ENCODE results near the gene POLR2J. TPM values are rescaled to one million over a fixed set of nuclear protein-coding genes. Genes with fewer than 3 reads are reported as not detected.

The POLR2J gene
- total RNA-seq, 1 experiment from 2014 or later, result 51.4 TPM

DNA sequence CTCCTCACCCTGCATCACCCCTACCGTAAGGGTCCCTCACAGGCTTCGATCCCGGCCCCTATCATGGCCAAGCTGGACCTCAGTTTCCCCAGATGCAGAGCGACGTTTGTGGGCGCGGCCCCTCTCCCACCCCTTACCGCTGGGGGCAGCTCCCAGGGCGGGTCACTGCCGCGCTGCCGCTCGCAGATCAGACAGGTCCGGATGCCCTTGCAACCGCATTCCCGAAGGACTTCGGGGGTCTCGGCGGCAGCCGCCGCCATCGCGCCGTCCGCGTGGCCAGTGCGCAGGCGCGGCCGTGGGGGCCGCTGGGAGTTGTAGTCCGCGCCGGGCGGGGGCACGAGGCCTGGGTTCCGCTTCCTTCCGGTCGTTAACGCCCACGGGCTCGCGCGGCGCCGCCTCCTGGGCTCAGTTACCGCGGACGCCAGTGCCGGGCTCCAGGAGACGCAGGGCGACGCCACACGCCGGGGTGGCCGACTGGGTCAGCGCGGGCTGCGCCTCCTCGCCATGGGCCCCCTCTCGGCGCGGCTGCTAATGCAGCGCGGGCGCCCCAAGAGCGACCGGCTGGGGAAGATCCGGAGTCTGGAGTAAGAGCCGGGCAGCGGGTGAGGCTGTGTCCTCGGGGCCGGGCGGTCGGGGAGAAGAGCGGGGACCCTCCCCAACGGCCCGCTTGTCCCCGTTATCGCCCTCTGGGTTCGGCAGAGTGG is 14.0 kb downstream of the POLR2J start, which contains the start of the genes ALKBH4 and LRWD1:
Gene ALKBH4, minus strand, starts transcription at position 287 of the 704 bp plus-strand sequence. Its CDS starts 27 bp downstream, at position 260.
Gene LRWD1, plus strand, starts transcription at position 408 of the 704 bp plus-strand sequence. Its CDS starts 97 bp downstream, at position 505.
- H3K4me1 Mint-ChIP-seq (ENCODE audit: insufficient read depth, unreplicated experiment), result peaks cover 11% of the 10 kb centered on the region
- peak; percentile 88 for DNase-seq (ENCODE audit: unreplicated experiment)
- POLR2A ChIA-PET, result interaction anchor here (0.7 to 1.7 kb wide), 6 partner anchors 8 to 102 kb away, joined by 3 to 10 read pairs (median 6); no protein-coding TSS in a partner anchor
- TF ChIP-seq, protein P1, sequence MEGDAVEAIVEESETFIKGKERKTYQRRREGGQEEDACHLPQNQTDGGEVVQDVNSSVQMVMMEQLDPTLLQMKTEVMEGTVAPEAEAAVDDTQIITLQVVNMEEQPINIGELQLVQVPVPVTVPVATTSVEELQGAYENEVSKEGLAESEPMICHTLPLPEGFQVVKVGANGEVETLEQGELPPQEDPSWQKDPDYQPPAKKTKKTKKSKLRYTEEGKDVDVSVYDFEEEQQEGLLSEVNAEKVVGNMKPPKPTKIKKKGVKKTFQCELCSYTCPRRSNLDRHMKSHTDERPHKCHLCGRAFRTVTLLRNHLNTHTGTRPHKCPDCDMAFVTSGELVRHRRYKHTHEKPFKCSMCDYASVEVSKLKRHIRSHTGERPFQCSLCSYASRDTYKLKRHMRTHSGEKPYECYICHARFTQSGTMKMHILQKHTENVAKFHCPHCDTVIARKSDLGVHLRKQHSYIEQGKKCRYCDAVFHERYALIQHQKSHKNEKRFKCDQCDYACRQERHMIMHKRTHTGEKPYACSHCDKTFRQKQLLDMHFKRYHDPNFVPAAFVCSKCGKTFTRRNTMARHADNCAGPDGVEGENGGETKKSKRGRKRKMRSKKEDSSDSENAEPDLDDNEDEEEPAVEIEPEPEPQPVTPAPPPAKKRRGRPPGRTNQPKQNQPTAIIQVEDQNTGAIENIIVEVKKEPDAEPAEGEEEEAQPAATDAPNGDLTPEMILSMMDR (IDR thresholded peaks at IDR 0.05; ENCODE audit: unreplicated experiment), result no peak
- peak within 1 kb of the TSS; percentile 86 for H3K4me3 Mint-ChIP-seq (ENCODE audit: unreplicated experiment)
- no peaks in the 10 kb centered on the region for H3K9me3 Mint-ChIP-seq (ENCODE audit: unreplicated experiment)
- peaks cover 13% of the 10 kb centered on the region for H3K36me3 Mint-ChIP-seq (ENCODE audit: insufficient read depth, unreplicated experiment)
- peak within 1 kb of the TSS; percentile 59 for H3K27ac Mint-ChIP-seq (ENCODE audit: low read depth, unreplicated experiment)
- BruUV-seq (replicated peaks), result no TSS peak
- CTCF ChIA-PET, result interaction anchor here (0.6 to 0.8 kb wide), 2 partner anchors 24 to 66 kb away, joined by 3 to 4 read pairs; no protein-coding TSS in a partner anchor
- intact Hi-C loops (cut with micrococcal nuclease), result no loop called here
- no peaks in the 10 kb centered on the region for H3K27me3 Mint-ChIP-seq (ENCODE audit: insufficient read depth, unreplicated experiment)

DNA sequence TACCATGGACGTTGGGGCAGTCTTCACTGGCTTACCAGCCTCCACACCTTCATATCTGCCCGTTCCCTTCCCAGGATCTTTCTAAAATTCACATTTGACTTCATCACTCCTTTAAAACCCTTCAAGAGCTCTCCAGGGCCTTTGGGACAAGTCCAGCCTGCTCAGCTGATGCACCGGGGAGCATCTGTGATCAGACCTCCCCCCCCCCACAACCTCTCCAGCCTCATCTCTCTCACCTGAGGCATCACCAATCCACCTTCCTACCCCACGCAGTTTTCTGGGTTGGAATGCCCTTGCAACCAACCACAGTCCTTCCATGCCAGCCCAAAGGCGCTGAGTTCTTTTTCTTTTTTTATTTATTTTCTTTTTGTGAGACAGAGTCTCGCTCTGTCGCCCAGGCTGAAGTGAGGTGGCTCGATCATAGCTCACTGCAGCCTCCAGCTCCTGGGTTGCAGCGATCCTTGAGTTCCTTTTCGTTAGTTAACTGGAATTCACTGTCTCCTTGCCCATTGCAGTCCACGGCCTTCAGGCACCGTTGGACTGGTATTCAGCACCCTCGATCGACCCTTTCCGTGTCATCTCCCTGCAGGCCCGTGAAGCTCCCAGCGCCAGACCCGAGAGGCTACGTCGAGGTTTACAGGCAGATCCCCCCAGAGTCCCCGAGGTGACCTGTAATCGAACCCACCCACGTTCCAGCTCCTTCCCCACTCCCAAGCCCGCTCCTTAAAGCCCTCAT is 14.7 kb downstream of the POLR2J start:
- peak overlapping the region; percentile 59 for H3K27ac Mint-ChIP-seq (ENCODE audit: low read depth, unreplicated experiment)
- H3K9me3 Mint-ChIP-seq (ENCODE audit: unreplicated experiment), result no peaks in the 10 kb centered on the region
- TF ChIP-seq, protein P1 (IDR thresholded peaks at IDR 0.05; ENCODE audit: unreplicated experiment), result no peak
- ChIA-PET CTCF (interaction anchor here (0.6 to 0.8 kb wide), 4 partner anchors 24 to 166 kb away, joined by 3 to 4 read pairs (median 3); no protein-coding TSS in a partner anchor), POLR2A (interaction anchor here (0.7 to 1.7 kb wide), 6 partner anchors 8 to 301 kb away, joined by 3 to 10 read pairs (median 6); no protein-coding TSS in a partner anchor)
- intact Hi-C loops (cut with micrococcal nuclease), result no loop called here
- no TSS peak for BruUV-seq (replicated peaks)
- H3K4me1 Mint-ChIP-seq (ENCODE audit: insufficient read depth, unreplicated experiment), result peaks cover 11% of the 10 kb centered on the region
- no peaks in the 10 kb centered on the region for H3K27me3 Mint-ChIP-seq (ENCODE audit: insufficient read depth, unreplicated experiment)
- no peak for DNase-seq (ENCODE audit: unreplicated experiment)
- peaks cover 16% of the 10 kb centered on the region for H3K36me3 Mint-ChIP-seq (ENCODE audit: insufficient read depth, unreplicated experiment)
- H3K4me3 Mint-ChIP-seq (ENCODE audit: unreplicated experiment), result peak overlapping the region; percentile 86

DNA sequence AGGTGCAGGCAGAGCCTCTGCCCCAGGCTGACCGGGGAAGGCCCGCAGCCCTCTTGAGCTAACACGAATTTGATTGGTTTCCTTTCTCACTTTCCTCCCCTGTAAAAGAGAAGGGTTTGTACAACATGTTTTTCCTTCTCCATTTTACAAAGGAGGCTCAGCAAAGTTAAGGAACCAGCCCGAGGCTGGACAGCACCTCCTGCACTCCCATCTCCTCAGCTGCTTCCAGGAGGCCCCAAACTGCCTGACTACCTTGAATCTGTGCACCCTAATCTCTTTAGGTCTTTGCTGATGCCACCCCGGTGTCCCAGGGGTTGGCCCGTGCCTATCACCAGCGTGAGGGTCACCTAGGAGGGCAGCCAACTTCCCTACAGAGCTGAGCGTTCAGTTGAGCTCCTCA is 18.3 kb downstream of the POLR2J start:
- intact Hi-C loops (cut with micrococcal nuclease), result no loop called here
- no peak for DNase-seq (ENCODE audit: unreplicated experiment)
- Mint-ChIP-seq H3K36me3 (ENCODE audit: insufficient read depth, unreplicated experiment) (peaks cover 39% of the 10 kb centered on the region), H3K27ac (ENCODE audit: low read depth, unreplicated experiment) (no peak overlapping the region), H3K4me3 (ENCODE audit: unreplicated experiment) (no peak overlapping the region), H3K9me3 (ENCODE audit: unreplicated experiment) (no peaks in the 10 kb centered on the region), H3K27me3 (ENCODE audit: insufficient read depth, unreplicated experiment) (no peaks in the 10 kb centered on the region), H3K4me1 (ENCODE audit: insufficient read depth, unreplicated experiment) (peaks cover 6% of the 10 kb centered on the region)
- POLR2A ChIA-PET, result no interaction called here
- CTCF ChIA-PET, result interaction anchor here (0.8 kb wide), 1 partner anchor 23 kb away, joined by 3 read pairs; no protein-coding TSS in a partner anchor
- TF ChIP-seq, protein P1 (IDR thresholded peaks at IDR 0.05; ENCODE audit: unreplicated experiment), result no peak
- no TSS peak for BruUV-seq (replicated peaks)
